Measurements from ENCODE around the gene PCDHGA6. TPM values are rescaled to one million over a fixed set of nuclear protein-coding genes. Genes with fewer than 3 reads are reported as not detected.
"Not testable (repeated sequence)": the region's sequence is repeated elsewhere in the genome, so short reads cannot be mapped to it uniquely, and the experiment has no call there.

Gene PCDHGA6
- total RNA-seq, 4 donors from 2014 or later = 3.0 to 6.9 (median 4.6) TPM

GRCh38 chr5:141403387-141403786 lies 29.7 kb downstream of the PCDHGA6 start:
- no peak for DNase-seq (ENCODE audit: low spot score)
- ATAC-seq (ENCODE audit: low FRiP score) = no peak
- no peak for TF ChIP-seq CTCF (IDR thresholded peaks at IDR 0.05)

GRCh38 chr5:141407790-141408505 lies 34.3 kb downstream of the PCDHGA6 start, which contains the start of gene PCDHGB6:
PCDHGB6 (plus strand) TSS chr5:141408021; CDS start chr5:141408203, 182 bp downstream.
- not testable (repeated sequence) for DNase-seq (ENCODE audit: low spot score); ATAC-seq (ENCODE audit: low FRiP score)

- no peak for DNase-seq (ENCODE audit: low spot score)
- ATAC-seq (ENCODE audit: low FRiP score) = no peak
- no peak for TF ChIP-seq CTCF (IDR thresholded peaks at IDR 0.05)
Measured at GRCh38 chr5:141409598-141410306, 36.1 kb downstream of the PCDHGA6 start.

GRCh38 chr5:141411575-141411974 lies 37.9 kb downstream of the PCDHGA6 start:
- ATAC-seq (ENCODE audit: low FRiP score) (no peak), DNase-seq (ENCODE audit: low spot score) (no peak)
- TF ChIP-seq CTCF (IDR thresholded peaks at IDR 0.05) = no peak

- no peak for DNase-seq (ENCODE audit: low spot score)
- TF ChIP-seq CTCF (IDR thresholded peaks at IDR 0.05) = no peak
- no peak for ATAC-seq (ENCODE audit: low FRiP score)
Measured at GRCh38 chr5:141412854-141413539, 39.3 kb downstream of the PCDHGA6 start, which contains the start of gene PCDHGA10. PCDHGA10 (plus strand) TSS chr5:141412987; CDS start chr5:141413176, 189 bp downstream.

GRCh38 chr5:141413540-141414069 lies 39.9 kb downstream of the PCDHGA6 start:
- ATAC-seq (ENCODE audit: low FRiP score) (no peak), DNase-seq (ENCODE audit: low spot score) (no peak)
- TF ChIP-seq CTCF (IDR thresholded peaks at IDR 0.05) = no peak

- not testable (repeated sequence) for ATAC-seq (ENCODE audit: low FRiP score); DNase-seq (ENCODE audit: low spot score)
Measured at GRCh38 chr5:141414548-141415274, 41.0 kb downstream of the PCDHGA6 start.

- not testable (repeated sequence) for DNase-seq (ENCODE audit: low spot score); ATAC-seq (ENCODE audit: low FRiP score)
Measured at GRCh38 chr5:141415275-141415618, 41.6 kb downstream of the PCDHGA6 start.

Data from omental fat pad (tissue), 4 donors.